ENCODE measurements around the gene HCN3. TPM values are rescaled to one million over a fixed set of nuclear protein-coding genes. Genes with fewer than 3 reads are reported as not detected.

HCN3 gene
- total RNA-seq, 1 experiment from 2014 or later: 5.4 TPM

GRCh38 chr1:155295942-155296267, 18.6 kb downstream of the HCN3 start:
- Histone ChIP-seq H3K56ac (ENCODE audit: insufficient read length, low read depth, low read length) (no peak overlapping the region), H3K18ac (ENCODE audit: insufficient read length, low read depth, low read length) (no peak overlapping the region), H3K23ac (ENCODE audit: insufficient read length, low read depth, low read length) (no peak overlapping the region), H3K9me3 (ENCODE audit: control insufficient read depth, low read depth, low read length) (no peaks in the 10 kb centered on the region), H4K8ac (replicated peaks; ENCODE audit: insufficient read length, low read depth, low read length) (no peak overlapping the region), H3K14ac (ENCODE audit: insufficient read depth, low read length) (no peak overlapping the region), H4K91ac (ENCODE audit: insufficient read length, low read depth, low read length) (no peak overlapping the region), H3K9ac (ENCODE audit: extremely low read depth, insufficient read length, low read length) (no peak overlapping the region), H3K23me2 (ENCODE audit: insufficient read length, low read depth, low read length, poor library complexity, severe bottlenecking) (peaks cover 12% of the 10 kb centered on the region), H3K4me1 (ENCODE audit: insufficient read depth, low read length) (no peaks in the 10 kb centered on the region; the same call in 1 of the 2 replicates), H4K20me1 (ENCODE audit: control insufficient read depth, insufficient read depth, insufficient read length) (no peaks in the 10 kb centered on the region), H2BK5ac (ENCODE audit: insufficient read length, low read length) (no peak overlapping the region), H3K27me3 (ENCODE audit: insufficient read depth, low read length) (no peaks in the 10 kb centered on the region; the same call in 1 of the 2 replicates), H2BK120ac (ENCODE audit: low read depth, low read length, poor library complexity, severe bottlenecking) (no peak overlapping the region), H2AFZ (ENCODE audit: low read length) (no peak overlapping the region), H3K4ac (ENCODE audit: low read depth, low read length) (no peak overlapping the region), H2BK15ac (ENCODE audit: low read depth, low read length) (no peak overlapping the region), H3K4me2 (ENCODE audit: insufficient read depth, insufficient read length, low read length) (peak overlapping the region; percentile 67), H3K79me1 (ENCODE audit: insufficient read depth, low read depth, low read length, poor library complexity, severe bottlenecking) (no peaks in the 10 kb centered on the region), H3K27ac (ENCODE audit: insufficient read length, low read depth, low read length) (no peak overlapping the region), H3T11ph (ENCODE audit: low read length) (no peak overlapping the region), H4K5ac (ENCODE audit: insufficient read length, low read depth, low read length) (no peak overlapping the region), H2BK12ac (ENCODE audit: insufficient read length, low read depth, low read length) (no peak overlapping the region), H2AK5ac (ENCODE audit: insufficient read length, low read length) (no peak overlapping the region), H2BK20ac (ENCODE audit: low read depth, low read length, poor library complexity, severe bottlenecking) (no peak overlapping the region), H3K79me2 (ENCODE audit: insufficient read depth, low read length) (no peaks in the 10 kb centered on the region)
- Mint-ChIP-seq H3K27ac (no peak overlapping the region; a peak in 1 of 7 replicates), H3K4me3 (peak overlapping the region; percentile 17 to 74; a peak in 3 of 5 replicates), H3K36me3 (ENCODE audit: insufficient read depth in 1 of 3, low read depth in 3 of 3) (no peaks in the 10 kb centered on the region), H3K4me1 (peaks cover 12 to 23% of the 10 kb centered on the region in 2 experiments), H3K9me3 (no peaks in the 10 kb centered on the region; a peak in 1 of 5 replicates), H3K27me3 (ENCODE audit: low read depth) (peaks cover 18% of the 10 kb centered on the region)
- TF ChIP-seq, protein P1, sequence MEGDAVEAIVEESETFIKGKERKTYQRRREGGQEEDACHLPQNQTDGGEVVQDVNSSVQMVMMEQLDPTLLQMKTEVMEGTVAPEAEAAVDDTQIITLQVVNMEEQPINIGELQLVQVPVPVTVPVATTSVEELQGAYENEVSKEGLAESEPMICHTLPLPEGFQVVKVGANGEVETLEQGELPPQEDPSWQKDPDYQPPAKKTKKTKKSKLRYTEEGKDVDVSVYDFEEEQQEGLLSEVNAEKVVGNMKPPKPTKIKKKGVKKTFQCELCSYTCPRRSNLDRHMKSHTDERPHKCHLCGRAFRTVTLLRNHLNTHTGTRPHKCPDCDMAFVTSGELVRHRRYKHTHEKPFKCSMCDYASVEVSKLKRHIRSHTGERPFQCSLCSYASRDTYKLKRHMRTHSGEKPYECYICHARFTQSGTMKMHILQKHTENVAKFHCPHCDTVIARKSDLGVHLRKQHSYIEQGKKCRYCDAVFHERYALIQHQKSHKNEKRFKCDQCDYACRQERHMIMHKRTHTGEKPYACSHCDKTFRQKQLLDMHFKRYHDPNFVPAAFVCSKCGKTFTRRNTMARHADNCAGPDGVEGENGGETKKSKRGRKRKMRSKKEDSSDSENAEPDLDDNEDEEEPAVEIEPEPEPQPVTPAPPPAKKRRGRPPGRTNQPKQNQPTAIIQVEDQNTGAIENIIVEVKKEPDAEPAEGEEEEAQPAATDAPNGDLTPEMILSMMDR (conservative IDR thresholded peaks at IDR 0.05): no peak
- WGBS (ENCODE audit: extremely low coverage, insufficient read length, low lambda C conversion rate): no CpG with 5 or more reads among the region's 7 CpGs
- DNase-seq: no peak

Measured in H9 (cell line).